HG03571 (cell line): ENCODE measurements around the gene ARHGAP22.

ENCODE experiments used
- ATAC-seq: cut with Tn5 transposase; IDR thresholded peaks from one replicate; pipeline ENCODE4 v1.9.1; 2021; ENCODE audit not compliant: unreplicated experiment

Gene ARHGAP22

DNA sequence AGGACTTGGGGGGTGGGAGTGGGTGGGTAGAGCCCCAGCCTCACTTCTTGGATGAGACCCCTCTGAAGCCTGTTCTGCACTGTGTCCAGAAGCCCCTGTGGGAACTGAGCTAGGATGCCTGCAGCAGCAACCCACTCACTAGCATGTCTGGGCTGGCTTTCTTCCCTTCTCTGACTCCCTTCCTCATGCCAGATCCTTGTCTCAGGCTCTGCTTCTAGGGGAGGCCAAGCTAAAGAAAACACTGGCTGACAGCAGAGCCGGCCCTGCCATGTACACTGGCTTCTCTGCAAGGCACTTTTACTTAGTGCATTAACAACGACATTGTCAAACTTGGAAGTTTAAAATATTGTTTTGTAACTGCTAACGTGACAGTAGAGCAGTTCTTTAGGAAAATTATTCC, 50.2 kb downstream of the ARHGAP22 start:
- ATAC-seq, result no peak

DNA sequence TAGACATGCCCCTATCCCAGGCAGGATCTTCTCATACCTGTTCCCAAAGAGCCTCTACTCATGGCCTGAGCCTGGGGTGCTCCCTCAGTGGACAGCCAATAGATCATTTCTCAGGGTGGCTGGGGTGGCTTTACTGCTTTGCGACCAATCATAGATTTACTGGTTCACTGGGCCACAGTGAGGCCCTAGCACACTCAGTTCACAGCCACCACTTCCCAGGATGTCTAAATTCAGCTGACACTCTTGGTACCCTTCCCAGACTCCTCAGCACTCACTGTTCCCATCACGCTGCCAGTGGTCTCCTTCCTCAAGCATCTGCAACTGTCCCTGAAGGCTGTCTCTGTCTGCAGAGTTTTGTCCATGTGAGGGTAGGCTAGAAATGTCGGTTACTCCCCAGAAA, 50.6 kb downstream of the ARHGAP22 start:
- ATAC-seq, result no peak

DNA sequence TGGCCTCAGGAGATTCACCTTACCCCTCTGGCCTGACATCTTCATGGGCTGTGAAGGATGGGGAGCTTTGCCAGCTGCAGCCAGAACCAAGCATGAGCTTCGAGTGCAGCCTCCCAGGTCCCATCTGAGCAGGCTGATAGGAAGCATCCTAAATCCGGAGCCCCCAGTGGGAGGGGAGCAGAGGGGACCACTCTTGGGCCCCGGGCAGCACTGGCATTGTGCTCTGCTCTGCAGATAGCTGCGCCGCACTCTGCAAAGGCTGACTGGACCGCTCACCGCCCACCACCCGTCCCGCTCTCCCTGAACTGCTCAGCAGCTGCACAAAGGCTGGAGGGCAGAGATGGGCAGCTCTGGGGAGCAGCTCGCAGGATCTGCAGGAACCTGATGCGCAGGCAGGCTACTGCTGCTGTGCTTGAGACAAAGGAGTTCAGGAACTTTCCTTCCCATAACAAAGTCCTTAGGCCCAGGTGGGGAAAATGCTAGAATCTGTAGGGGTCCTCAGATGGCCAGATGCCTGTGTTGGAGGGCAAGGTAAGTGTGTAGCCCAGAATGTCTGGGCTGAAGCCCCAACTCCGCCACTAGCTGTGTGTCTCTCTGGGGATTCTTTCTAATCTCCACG, 51.8 kb downstream of the ARHGAP22 start:
- no peak for ATAC-seq

DNA sequence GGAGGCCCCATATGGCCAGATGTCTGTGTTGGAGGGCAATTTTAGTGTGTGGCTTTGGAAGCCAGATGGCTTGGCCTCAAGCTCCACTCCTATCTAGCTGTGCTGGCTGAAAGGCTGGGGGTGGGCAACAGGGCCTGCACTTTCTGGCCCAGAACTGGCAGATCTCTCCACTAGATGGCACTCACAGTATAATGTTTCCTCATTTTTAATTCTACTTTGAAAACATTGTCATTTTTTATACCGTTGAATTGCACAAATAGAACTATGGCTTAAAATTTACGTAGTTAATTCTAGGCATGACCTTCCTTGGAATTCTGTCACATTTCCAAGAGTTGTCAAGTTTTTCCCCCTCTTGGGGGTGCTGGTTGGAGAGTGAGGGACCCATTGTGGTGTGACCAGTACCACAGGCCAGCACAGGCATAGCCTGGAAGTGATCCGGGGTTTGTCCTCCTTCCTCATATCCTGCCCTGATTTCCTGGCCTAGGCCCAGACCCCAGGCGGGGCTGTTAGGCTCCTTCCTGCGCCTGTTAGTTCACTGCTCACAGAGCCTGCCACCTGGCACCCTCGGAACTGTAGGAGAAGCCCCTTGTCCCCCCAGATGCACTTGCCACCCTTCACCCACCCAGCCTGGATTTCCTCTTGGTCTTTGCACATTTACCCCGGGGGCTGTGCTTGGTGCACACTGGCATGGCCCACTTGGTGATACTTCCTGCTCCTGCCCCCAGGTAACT, 52.8 kb downstream of the ARHGAP22 start:
- no peak for ATAC-seq

DNA sequence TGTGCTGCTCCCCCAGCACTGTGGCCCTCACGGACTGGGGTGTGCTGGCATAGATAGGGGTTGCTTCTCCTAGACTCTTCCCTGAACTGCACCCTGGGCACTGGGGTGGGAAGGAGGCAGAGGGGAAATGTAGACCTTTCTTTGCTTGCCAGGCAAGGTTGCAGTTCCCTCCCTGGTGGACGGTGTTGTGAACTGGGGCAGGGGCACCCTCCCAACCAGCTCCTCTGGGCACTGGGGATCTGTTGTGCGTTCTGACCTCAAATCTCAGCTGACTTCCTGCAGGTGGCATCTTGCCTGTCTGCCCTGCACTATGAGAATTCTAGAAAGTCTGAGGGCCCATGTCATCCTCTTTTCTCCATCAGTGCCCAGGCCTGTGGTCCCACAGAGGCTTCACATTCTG, 53.9 kb downstream of the ARHGAP22 start:
- no peak for ATAC-seq

DNA sequence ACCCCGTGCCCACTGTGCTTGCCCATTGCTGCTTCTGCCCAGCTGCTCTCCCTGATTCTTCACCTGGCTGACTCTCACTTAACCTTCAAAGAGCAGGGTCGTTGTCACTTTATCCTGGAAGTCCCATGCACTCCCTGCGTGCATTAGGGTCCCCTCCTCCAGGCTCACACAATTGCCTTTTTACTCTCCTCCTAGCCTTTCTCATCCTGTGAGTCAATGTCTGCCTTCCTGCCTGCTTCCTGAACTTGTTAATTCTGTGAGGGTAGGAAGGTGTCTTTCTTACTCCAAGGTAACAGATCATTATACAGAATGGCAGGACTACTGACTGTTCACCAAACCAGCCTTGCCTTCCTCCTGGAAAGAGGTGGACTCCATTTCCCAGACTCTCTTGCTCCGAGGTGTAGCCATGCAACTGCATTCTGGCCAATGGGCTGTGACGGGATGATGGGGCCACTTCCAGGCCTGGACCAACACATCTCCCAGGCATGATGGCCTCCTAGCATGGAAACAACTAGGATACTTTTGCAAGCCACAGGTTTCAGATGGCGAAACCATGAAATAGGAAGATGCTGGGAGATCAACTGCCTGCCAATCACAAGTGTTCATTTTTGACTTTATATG, 54.7 kb downstream of the ARHGAP22 start:
- no peak for ATAC-seq

DNA sequence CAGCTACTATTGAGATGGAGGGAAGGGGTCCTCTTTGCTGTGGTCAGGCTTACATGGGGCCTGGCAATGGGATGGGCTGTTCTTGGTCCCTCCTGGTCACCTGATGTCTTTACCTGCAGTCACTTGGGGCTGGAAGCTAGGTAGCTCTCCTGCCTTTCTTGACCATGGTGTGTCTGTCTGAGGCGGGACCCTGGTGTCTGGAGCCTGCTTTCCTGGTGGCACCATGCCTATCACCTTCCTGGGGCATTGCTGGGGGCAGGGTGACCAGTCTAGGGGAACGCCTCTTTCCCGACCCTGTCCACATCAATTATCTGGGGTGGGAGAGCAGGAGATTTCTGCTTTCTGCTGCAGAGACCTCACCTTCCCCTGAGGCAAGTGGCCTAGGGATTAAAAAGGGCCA, 55.6 kb downstream of the ARHGAP22 start:
- no peak for ATAC-seq

DNA sequence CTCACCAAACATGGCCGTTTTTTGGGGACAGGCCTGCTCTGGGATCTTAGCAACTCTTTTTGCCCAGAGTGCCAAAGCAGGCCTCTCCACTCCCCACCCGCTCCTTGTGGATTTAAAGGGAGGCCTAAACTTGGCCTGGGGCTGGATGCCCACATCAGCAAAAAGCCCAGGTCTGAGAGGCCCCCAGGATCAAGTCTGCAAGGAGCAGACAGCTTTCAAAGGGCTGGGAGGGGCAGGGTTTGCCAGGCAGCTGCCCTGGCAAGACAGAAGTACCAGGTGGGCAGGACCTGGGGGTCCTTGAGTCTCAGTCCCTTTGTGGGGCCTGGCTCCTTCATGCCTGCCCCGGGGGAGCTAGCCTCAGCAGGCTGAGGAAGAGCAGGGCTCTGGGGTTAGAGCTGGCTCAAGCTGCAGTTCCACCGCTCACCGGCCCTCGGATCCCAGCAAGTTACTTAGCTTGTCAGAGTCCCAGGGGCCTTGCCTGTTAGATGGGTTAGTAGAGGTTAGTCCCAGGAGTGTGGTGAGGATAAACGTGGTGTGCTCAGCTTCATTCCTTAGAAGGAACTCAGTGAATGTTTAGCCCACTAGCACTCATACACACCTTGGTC, 56.2 kb downstream of the ARHGAP22 start:
- no peak for ATAC-seq

DNA sequence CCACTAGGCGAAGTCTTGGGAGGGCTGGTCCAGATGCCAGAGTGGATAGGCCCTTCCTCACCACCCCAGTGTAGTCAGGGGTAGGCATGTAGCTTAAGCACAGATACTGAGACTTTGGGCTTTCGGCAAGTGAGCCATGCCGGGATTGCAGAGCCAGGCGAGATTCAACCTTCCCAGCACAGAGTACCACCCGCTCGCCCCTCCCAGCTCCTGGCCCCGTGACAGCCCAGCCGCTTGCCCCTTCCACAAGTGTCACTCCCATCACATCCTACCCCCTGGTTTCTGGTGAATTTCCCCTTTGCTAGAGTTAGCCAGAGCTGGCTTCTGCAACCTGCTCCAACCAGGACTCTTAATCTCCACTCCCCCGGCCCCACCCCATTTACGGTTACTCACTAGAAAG, 56.9 kb downstream of the ARHGAP22 start:
- ATAC-seq, result no peak

DNA sequence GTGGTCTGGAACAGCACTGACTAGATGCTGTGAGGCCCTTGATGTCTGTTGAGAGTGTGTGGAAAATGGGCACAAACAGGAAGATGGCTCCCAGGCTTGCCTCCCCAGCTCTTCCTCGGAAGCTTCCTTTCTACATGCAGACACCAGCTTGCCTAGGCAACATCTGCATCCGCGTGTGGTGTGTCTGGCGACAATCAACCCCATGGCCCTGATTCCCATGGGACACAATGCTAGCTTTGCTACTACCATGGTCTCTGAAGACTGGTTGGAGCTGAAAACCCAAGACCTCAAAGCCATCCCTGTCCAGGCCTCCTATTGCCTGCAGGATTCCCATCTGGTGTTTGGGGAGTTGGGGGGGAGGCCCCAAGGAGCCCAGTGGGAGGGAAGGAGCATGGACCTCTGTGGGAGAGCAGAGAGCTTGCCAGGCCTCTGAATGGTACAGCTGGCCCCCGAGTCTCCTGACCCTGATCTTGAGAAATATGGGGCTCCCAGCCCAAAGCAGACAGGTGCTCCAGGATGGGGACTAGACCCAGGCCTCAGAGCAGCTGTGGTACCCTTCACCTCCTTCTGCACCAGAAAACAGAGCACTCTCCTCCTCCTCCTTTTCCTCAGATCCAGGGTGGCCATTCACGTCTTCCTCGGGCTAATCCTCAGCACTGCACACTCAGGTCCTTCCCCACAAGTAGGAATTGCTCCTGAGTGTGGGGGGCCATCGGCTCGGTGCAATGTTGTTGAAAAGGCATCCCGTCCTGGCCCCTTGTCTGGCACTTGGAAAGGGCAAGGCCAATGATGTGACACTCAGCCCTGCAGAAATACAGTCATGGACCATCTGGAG, 57.6 kb downstream of the ARHGAP22 start:
- ATAC-seq, result no peak

DNA sequence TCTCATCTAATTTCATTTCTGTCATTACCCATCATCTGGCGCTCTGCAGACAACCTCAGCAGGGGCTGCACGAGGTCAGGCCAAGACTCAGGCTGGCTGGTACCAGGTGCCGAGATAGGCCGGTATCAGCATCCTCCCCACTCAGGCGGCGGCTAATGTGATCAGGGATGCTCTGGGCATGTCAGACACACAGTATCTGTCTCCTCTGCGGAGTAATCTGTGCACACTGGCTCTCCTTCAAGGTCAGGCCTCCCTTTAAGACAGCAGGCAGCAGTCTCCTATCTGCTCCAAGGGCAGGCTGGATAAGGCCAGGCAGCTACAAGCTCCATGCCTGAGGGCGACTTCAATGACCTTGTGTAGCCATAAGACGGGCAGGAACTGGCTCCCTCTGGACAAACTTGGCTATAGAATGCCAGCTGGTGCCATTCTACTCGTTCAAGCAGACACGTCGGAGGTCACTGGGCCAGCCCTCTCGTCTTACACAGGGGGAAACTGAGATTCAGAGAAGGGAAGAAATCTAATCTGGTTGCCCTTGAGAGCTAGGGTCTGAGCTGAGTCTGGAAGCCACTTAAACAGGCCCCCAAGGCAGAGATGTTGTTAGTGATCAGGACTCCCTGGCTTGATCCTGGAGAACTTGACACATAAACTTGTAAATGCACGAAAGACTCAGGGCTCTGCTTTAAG, 59.3 kb downstream of the ARHGAP22 start:
- ATAC-seq, result no peak

DNA sequence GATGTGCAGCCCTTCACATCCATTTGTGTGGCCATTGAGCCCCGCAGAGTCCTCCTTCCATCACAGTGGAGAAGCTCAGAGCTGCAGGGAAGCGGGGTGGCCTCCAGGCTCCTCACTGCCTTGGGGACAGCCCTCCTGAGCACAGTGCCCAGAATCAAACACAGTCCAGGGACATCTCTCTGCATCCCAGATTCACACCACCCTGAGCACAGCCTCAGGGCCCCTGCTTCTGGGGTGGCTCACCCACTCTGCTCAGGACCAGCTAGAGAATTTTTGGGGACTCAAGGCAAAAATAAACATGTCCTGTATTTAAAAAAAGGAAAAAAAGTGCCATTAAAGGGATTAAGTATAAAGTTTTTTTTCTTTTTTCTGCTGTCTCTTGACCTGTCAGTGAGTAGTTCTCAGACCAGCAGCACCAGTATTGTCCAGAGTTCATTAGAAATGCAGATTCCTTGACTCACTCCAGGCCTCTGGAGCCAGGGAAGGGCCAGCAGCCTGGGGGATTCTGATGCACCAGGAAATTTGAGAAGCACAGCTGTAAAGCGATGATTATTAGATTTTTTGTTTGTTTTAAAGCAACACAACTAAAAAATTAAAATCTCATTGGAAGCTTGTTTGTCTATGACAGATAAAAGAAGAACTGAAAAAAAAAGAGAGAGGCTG, 61.6 kb downstream of the ARHGAP22 start:
- no peak for ATAC-seq

DNA sequence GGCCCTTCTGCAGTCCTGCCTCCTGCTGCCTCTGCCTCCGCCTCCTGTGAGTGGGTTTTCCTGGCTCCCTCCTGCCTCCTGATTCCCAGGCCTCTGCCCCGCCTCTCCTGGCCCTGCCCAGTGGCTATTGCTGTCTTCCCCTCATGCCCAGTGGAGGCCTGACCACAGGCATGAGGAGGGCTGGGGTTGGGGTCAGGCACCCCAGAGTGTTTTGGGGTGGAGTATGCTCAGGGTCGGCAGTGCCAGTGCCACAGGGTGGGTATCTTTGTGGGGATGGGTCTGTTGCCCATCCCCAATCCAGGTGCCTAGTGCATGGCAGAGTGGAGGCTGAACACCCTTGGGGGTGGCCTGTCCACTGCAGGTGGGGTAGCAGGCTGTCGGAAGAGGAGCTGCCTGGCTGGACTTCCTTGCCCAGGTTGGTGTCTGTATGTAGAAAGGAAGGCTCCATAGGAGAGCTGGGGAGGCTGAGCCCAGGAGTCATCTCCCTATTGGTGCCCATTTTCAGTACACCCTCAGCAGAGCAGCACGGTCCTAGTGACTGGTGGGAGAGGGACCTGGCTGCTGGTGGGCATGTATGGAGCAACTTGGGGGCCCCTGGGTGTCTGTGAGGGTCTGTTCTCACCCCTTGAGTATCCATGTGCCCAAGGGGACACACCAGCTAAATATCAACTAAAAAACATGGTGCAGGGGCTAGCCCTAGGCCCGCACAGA, 62.2 kb downstream of the ARHGAP22 start:
- no peak for ATAC-seq

DNA sequence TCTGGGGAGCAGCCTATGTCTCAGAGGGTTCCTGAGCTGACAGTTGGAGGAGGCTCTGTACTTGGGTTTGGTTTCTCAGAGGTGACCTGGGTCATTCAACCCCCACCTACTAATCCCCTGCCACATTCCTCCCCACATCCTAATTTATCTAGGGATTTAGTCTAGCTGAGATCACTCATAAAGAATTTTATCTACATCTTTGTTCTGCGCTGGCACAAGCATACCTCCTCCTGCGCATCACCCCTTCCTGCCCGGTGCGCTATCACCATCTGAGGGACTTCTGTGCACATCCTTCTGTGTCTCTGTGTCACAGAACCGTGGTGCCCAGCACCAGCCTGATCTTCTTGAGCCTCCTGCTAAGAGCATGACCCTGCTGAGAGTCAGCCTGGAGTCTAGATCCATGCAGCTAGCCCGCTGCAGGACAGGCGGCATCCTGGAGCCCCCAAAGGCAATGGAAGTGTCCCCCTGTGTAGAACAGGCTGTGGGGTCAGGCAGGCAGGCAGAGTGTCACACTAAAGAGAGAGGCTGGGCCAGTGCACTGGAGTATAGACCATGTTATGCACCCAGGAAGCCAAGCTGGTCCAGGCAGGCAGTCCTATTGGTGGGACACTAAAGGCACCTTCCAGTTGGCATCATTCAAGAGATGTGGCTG, 63.6 kb downstream of the ARHGAP22 start:
- ATAC-seq, result no peak

DNA sequence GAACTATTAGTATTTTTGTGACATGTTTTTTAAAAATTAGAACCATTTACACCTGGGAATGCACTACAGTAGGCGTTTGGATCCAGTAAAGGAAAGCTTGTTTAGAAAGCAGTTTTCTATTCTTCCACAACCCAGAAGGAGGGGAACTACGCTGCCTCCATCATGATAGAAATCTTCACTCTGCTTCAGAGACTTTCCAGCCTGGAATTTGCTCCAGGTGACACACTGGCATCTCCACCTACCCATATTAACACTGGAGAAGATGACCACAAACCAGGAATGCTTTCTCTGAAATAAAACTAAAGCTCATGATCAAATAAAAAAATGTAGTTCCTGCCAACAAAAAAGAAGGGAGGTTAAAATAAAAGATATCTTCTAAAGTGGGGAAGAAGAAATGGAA, 66.3 kb downstream of the ARHGAP22 start:
- no peak for ATAC-seq

DNA sequence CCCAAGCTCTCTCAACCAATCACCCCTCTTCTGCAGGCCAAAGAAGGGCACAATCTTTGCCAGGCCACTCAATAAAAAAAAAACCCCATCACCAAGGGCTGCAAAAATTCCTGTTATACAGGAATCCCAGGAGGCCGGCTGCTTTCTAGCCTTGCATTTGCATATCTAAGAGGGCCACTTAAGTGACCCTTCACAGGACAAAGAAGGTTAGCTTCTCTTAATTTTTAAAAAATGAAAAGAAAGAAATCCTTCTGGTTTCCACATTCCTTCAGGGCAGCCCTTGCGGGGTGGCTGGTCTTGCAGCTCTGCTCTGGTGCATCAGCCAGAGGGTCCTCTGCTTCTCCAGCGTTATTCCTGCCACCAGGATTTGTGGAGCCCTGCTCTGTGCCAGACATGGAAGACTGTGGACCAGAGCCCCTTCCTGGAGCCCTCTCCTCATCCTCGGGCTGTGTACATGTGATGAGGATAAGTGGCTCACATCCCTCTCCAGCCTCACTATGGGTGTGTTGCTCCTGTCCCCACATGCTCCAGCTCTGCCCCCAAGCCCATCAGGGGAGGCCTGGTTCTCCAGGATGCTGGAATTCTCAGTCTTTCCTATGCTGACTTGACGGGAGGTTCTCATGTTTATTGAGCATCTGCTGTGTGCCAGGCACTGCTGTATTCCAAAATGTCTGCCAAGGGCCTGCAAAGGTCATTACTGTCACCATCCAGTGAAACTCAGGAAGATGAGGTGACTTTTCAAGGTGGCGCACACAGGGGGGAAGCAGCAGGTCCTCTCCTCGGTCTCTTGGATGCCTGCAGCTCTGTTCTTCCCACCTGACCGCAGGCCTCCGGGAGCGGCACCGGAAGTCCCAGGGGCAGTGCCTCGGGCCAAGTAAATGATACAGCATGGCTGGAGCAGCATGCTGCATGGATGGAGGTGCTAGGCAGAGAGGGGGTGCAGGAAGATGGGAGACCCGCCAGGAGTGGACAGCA, 67.7 kb downstream of the ARHGAP22 start:
- no peak for ATAC-seq

DNA sequence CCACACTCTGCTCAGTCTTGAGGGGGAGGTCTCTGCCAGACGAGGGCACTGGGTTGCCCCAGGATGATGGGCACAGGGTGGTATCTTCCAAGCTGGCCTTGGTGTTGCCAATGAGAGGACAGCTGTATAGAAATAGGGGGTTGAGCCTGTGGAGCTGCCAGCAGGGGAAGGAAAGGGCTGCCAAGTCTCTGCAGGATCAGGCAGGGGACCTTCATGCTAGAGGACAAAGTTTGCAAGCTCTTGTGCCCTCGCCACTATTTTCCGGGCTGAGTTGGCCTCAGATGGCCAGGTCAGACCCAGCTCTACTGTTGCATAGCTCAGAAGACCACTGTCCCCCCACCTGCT, 68.7 kb downstream of the ARHGAP22 start:
- ATAC-seq, result no peak
